Measurements from ENCODE around the gene ZDHHC20.

ZDHHC20 gene

GRCh38 chr13:21359855-21360254 lies 99.2 kb downstream of the ZDHHC20 start:
- H3K4me3 ChIP-seq (ENCODE audit: low read depth, low read length): no peak overlapping the region
- TF ChIP-seq CTCF (IDR thresholded peaks at IDR 0.05; ENCODE audit: borderline replicate concordance, insufficient read depth, low read depth, low read length): no peak

- H3K4me3 ChIP-seq (ENCODE audit: low read depth, low read length): no peak overlapping the region
These were observed 103.8 kb downstream of the ZDHHC20 start for GRCh38 chr13:21355304-21355703.

GRCh38 chr13:21354721-21355120 lies 104.4 kb downstream of the ZDHHC20 start:
- TF ChIP-seq CTCF (IDR thresholded peaks at IDR 0.05; ENCODE audit: borderline replicate concordance, insufficient read depth, low read depth, low read length): no peak
- H3K4me3 ChIP-seq (ENCODE audit: low read depth, low read length): no peak overlapping the region

More at GRCh38 chr13:21355304-21355703, 103.8 kb downstream of the ZDHHC20 start:
- TF ChIP-seq CTCF (IDR thresholded peaks at IDR 0.05; ENCODE audit: borderline replicate concordance, insufficient read depth, low read depth, low read length): no peak

GRCh38 chr13:21348488-21349120 lies 110.5 kb downstream of the ZDHHC20 start:
- no peak overlapping the region for H3K4me3 ChIP-seq (ENCODE audit: low read depth, low read length)
- no peak for TF ChIP-seq CTCF (IDR thresholded peaks at IDR 0.05; ENCODE audit: borderline replicate concordance, insufficient read depth, low read depth, low read length)

- TF ChIP-seq CTCF (IDR thresholded peaks at IDR 0.05; ENCODE audit: borderline replicate concordance, insufficient read depth, low read depth, low read length): no peak
- no peak overlapping the region for H3K4me3 ChIP-seq (ENCODE audit: low read depth, low read length)
These were observed 111.3 kb downstream of the ZDHHC20 start for GRCh38 chr13:21347753-21348318.

GRCh38 chr13:21344662-21345176 lies 114.4 kb downstream of the ZDHHC20 start:
- H3K4me3 ChIP-seq (ENCODE audit: low read depth, low read length): peak overlapping the region; percentile 33
- TF ChIP-seq CTCF (IDR thresholded peaks at IDR 0.05; ENCODE audit: borderline replicate concordance, insufficient read depth, low read depth, low read length): no peak

- H3K4me3 ChIP-seq (ENCODE audit: low read depth, low read length): peak overlapping the region; percentile 21
- no peak for TF ChIP-seq CTCF (IDR thresholded peaks at IDR 0.05; ENCODE audit: borderline replicate concordance, insufficient read depth, low read depth, low read length)
These were observed 115.4 kb downstream of the ZDHHC20 start for GRCh38 chr13:21343659-21344058.
